NCI-H1092 (cell line): ENCODE results near the gene PRXL2A.

Experiments
- DNase-seq: peaks from one replicate; lab custom pipeline; 2025; lab: John Stamatoyannopoulos, UW

The PRXL2A gene

DNA sequence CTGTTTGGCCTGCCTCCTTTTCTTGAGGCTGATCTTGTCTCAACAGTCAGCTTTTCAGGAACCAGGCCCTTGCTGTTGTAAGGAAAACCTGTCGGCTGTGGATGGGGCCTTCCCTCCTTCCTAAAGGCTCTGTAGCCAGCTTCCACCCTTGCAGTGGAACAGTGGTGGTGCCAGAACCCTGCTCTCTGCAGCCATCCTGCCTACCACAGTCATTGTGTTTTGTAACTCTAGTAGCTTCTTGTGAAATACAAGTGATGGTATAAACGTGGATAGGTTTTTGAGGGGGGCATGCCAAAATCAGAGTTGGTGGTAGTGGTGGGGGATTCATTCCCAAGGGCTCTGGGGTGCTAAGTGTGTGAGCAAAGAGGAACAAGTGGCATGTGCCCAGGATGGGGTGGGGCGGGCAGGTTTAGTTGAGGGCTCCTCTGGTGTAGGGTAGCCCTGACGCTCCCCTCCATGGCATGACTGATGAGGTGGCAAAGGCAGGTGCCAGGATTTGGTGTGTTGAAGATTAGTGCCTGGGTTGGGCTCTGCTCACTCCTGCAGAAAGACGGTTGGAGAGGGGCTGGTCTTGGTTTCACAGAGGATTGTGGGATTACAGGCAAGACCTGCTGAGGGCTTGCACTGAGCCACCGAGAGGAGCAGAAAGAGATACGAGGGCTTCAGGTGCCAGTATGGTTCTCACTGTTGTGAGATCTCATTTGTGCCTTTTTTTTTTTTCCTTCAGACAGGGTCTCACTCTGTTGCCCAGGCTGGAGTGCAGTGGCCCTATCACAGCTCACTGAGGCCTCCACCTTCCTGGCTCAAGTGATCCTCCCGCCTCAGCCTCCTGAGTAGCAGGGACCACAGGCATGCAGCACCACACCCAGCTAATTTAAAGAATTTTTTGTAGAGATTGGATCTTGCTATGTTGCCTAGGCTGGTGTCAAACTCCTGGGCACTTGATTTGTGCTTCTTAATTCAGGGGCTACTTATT lies 53.1 kb downstream of the PRXL2A start:
- DNase-seq, result no peak

DNA sequence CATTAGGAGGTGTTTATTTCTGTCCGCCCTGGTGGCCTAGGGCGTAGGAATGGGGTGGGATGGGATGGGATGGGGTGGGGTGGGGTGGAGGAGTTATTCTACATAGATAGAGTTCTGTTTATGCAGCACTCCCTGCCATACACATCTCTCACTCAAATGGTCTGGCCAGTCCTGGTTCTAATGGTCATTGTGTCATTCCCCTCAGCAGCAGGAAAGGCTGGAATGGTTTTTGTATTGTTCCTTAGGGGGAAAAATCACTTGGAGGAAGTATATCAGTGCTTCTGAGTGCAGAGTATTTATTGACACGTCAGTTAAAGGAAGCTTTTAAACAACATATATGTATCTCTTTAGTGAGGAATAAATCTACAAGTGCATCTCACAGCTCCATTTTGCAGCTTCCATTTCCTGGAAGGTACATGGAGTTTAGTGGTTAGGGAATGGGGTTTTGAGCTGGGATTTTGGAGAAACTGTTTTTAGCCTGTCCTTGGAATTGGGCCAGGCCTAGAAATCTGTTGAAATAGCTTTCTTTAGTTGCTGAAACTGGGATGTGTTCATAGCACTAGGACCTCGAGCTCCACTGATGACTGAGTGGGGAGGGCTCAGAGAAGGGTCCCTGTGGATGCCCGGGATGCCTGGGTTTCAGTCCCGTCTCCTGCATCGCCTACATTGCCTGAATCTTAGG lies 54.1 kb downstream of the PRXL2A start:
- DNase-seq, result no peak

DNA sequence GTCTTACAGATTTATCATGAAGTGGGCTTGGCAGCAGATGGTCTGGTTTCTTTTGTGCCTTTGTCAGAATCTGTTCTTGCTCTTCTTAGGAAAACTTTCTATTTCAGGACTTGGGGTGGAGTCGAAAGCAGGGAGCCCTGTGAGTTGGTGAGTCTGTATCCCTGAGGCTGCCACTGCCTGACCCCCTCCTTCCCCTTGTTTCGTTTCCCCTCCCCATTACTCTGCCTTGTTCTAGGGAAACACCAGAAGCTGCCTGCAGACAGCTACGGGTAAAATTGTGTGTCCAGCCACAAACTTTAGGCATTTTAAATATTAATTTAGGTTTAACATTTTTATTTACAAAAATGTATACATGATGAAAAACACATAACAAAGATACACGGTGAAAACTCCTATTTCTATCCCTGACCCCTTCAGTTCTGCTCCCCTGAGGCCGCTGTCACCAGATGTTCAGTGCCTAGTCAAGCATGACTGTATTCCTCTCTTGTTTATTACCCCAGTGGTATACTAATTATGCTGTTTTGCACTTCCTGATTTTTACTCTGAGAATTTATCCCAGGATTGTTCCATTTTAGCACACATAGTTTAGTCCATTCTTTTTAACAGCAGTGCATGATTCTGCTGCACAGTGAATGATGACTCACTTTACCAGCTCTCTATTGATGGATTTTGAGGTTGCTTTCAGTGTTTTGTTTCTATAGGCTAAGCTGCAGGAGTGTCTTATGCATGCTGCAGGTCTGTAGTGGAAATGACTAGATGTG lies 54.8 kb downstream of the PRXL2A start:
- peak; percentile 3 for DNase-seq

DNA sequence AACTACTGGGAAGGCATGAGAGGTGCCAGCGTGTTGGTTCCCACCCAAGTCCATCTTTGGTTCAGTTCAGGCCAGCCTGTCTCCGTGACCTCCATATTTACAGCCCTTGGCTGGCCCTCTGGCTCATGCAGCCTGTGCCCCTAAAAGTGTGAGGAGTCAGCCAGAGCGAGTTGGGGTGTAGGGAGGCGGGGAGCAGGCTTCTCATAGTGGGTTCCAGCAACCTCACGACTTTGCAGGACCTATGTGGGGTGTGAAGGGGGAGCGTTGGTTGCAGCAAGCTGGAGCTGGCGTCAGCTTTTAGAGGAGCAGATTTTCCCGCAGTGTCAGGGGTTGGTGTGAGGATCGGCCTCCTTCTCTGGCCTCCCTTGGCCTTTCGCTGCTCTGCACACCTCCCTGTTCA lies 55.5 kb downstream of the PRXL2A start:
- no peak for DNase-seq

DNA sequence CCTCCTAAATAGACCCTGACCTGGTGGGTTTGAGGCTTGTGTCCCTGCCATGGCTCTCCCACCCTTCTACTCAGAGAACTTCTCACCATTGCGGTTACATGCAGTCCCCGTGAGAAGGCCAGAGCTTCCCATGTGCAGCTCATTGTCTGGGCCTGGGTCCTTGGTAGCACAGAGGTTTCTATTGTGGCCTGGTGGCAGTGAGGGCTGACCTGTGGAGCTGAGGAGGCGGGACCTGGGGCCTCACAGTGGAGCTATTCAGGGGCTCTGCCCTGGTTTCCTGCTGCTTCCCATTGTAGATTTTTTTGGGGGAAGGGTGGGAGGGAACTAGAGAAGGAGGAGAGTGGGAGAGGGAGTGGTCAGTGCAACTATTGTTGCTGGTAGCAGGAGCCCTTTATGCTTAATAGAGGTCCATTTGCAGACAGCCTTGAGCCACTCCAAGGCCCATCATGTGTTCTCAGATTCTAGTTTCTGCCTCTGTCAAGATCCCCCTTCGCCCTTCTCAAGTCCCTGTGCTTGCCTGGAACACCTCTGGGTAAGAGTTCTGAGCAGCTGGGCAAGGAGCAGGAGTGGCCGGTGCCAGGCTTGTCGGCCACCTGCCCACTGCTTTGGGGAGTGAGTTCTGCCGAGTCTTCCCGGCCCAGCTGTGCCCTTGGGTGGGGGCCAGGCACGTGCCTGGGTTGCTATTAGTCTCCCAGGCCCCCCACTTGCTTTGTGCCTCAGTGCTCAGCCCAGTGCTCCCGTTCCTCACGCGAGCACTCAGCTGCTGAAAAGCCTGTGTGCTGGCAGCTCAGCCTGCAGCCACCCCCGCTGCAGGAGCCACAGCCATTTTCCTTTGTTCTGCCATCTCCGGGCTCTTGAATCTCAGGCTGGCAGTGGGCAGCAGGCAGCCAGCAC lies 56.5 kb downstream of the PRXL2A start:
- DNase-seq, result peak; percentile 31

DNA sequence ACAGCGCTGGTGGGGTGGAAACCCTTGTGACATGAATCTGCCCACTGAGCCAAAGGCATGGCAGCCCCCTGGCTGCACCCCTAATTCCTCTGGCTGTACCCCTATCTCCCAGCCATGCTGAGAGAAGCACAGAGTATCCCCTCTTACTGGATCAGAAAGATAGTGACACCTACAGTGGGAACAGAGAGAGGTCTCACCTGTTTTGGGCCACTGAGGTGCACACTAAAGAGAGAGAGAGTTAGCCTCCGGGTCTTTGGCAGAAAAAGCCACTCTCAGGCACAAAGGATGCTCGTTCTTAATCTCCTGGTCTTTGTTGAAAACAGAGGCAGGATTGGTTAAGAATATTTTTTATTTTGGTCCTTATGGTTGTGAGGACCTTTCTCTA lies 57.1 kb downstream of the PRXL2A start:
- no peak for DNase-seq

DNA sequence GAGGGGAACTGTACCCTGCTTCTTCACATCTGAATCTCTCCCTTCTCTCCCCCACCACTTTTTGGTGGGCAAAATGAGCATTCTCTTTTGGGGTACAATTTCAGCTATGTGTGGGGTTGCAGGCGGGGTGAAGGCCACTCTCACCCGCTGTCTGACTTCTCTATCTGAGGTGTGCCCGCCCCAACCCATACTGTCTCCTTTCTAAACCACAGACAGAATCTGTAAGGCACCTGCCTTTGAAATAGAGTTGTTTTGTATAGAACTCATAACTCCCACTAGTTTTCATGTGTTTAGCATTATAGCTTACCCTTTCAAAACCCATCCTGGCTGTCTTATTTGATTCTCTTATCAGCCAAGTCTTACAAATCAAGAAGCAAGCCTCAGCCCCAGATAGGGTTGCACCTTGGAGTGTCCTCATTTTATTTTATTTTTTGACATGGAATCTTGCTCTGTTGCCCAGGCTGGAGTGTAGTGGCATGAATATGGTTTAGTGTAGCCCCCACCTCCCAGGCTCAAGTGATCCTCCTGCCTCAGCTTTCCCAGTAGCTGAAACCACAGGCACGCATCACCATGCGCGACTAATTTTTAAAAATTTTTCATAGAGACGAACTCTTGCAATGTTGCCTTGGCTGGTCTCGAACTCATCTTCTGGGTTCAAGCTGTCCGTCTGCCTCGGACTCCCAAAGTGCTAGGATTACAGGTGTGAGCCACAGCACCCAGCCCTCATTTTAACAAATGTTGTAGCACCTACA lies 57.7 kb downstream of the PRXL2A start:
- no peak for DNase-seq

DNA sequence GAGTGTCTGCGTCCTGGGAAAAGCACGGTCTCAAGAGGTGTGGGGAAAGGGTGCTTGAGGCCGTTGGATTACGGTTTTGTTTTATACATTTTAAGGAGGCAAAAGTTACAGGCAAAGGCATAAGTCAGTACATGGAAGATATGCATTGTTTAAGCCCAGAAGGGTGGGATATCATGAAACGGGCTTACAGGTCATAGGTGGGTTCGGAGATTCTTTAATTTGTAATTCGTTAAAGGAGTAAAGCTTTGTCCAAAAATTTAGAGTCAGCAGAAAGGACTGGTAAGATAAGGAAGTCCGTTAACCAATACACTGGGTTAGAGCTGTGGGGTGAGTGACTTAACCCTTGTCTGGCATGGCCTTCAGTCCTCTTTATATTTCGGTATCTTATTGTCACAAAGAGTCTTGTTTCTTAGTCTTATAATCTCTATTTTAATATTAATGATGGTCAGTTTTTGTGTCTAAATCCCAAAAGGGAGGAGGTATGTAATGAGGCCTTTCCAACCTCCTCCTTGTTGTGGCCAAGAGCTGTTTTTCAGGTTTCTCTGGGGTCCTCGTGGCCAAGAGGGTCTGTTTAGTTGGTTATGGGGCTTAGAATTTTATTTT lies 58.5 kb downstream of the PRXL2A start:
- no peak for DNase-seq

DNA sequence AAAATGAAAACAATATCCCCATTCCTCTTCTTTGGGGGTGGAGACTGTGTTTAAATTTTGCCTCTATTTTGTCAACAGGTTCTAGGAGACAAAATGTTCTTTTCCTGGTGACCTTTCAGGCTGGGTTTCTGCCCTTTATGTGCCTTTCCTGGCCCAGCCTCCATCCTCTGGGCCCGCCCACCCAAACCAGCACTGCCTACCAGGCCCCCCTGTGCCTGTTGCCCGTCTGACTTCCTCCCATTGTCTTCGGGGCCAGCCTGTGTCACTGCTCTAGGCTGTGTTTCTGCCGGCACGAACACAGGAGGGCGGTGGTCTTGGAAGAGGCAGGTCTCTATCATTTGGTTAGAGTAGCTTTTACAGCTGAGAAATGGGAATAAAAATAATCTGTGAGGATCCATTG lies 59.7 kb downstream of the PRXL2A start:
- DNase-seq, result no peak

DNA sequence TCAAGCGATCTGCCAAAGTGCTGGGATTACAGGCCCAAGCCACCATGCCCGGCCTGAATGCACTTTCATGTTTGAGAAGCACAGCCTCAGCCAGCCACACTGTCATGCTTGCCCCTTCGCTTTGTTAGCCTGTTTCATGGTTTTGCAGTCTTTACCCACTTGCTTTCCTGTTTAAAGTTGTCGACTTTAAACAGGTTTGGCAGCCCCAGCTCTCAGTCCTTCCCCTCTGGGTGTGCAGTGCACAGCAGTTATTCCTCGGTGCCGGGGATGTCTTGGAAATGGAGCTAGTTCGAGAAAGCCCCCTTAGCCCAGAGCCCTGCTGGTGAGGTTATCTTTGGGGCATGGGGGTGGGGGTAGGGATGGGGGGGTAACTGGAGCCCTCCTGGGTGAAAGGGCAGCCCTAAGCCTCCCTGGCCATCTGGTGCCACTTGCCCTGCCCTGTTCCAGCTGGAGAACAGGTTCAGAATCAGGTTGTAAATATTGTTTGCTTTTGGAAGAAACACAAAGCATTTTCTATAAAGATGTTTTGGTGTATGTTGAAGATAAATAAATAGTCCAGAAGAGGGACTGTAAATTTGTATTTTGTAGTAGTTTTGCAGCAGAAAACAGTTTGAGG lies 60.6 kb downstream of the PRXL2A start:
- DNase-seq, result no peak

DNA sequence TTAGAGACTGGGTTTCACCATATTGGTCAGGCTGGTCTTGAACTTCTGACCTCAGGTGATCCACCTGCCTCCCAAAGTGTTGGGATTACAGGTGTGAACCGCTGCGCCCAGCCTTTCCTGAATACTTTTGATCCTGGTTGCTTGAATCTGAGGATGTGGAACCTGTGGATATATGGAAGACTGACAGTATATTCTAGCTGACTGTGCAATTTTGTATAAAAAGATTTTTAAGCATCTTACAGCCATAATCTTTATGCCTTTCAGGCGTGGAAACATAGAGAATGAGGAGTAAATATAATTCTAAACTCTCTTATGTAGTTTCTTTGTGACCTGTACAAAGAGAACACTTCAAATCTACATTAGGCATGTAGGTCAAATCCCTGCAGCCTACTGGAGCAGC lies 61.9 kb downstream of the PRXL2A start:
- no peak for DNase-seq

DNA sequence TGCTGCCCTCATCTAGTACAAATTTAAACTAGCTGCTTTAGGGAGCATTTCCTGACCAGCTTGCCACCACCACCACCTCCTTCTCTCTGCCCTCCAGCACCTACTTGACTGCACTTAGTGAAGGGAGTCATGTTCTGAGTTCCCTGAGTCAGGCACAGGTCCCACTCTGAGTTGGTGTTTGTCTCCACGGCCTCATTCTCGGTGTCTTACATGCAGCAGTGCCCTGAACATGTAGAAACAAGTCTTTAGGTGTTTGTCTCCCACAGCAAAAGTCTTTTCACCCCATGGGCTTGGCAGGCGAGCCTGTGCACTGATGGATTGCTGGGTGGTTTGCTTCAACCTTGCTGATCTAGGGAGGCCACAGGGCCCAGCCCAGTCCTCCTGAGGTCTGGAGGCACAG lies 62.6 kb downstream of the PRXL2A start:
- DNase-seq, result no peak

DNA sequence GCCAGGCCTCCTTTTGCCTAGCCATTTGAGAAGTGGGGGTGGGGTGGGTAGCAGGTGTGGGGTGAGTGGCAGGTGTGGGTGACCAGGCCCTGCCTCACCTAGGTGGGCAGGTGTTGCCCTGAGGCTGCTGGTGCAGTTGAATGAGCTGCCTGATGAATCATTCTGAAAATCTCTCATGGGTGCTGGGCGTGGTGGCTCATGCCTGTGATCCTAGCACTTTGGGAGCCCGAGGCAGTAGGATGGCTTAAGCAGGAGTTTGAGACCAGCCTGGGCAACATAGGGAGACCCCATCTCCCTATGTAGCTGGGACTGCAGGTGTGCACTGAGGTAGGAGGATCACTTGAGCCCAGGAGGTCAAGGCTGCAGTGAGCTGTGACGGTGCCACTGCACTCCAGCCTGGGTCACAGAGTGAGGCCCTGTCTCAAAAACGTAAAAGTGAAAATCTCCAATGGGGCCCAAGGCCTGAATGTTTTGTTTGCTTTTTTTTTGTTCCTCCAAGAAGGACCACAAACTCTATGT lies 63.4 kb downstream of the PRXL2A start:
- DNase-seq, result no peak

DNA sequence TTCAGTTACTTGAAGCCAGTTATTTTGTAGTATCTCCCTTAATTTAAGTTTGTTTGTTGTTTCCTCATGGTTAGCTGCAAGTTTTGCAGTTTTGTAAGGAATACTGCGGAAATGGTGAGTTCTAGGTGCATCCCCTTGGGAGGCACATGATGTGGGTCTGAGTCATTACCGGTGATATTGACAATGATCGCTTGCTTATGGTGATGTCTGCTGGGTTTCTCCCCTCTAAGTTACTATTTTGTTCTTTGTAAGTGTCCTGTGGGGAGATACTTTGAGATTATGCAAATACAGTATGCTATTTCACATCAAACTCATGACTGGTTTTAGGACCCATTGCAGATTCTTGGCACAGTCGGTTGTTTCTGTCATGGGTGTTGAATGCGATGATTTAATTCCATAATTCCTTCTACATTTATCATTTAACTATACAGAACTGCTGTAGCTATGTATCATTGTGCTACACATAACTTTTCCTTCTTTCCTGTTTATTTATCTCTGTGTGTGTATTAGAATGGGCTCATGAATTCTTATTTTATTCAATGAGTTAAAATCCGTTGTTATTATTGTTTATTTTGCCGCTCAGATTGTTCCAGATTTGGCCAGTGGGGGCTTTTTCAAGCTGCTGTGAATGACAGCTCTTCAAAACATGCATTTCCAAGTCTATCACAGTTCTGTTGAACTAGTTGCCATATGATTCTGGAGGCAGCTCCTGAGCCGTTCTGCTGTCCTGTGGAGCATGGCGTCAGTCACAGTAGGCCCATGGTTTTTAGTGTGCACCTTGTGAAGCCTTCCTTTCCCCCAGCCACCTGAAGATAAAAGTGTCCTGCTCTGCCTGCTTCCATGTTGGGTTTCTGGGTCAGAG lies 64.1 kb downstream of the PRXL2A start:
- DNase-seq, result no peak

DNA sequence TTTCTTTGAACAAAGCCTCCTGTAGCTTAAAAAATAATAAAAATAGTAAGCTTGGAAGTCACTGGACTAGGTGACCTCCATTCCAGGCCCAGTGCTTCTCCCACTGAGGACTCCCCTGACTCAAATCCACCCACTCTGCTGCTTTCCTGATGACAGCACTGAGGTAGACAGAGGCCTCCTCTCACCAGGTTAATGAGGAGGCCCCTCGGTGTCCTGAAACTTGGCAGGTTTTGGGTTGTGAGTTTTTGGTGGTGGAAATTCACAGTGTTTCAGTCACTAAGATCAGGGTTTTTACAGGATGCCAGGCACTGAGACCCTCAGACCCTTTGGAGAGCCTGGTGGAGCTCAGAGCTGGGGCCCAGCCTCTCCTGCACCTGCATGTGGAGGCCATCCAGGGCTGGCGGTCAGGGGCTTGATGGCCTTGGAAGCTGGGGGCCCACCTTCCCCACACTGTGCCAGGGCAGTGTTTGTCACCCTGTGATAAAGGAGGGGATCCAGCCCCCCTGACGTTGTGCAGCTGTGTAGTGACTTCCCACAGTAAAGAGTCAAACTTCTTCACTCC lies 64.8 kb downstream of the PRXL2A start:
- DNase-seq, result no peak

DNA sequence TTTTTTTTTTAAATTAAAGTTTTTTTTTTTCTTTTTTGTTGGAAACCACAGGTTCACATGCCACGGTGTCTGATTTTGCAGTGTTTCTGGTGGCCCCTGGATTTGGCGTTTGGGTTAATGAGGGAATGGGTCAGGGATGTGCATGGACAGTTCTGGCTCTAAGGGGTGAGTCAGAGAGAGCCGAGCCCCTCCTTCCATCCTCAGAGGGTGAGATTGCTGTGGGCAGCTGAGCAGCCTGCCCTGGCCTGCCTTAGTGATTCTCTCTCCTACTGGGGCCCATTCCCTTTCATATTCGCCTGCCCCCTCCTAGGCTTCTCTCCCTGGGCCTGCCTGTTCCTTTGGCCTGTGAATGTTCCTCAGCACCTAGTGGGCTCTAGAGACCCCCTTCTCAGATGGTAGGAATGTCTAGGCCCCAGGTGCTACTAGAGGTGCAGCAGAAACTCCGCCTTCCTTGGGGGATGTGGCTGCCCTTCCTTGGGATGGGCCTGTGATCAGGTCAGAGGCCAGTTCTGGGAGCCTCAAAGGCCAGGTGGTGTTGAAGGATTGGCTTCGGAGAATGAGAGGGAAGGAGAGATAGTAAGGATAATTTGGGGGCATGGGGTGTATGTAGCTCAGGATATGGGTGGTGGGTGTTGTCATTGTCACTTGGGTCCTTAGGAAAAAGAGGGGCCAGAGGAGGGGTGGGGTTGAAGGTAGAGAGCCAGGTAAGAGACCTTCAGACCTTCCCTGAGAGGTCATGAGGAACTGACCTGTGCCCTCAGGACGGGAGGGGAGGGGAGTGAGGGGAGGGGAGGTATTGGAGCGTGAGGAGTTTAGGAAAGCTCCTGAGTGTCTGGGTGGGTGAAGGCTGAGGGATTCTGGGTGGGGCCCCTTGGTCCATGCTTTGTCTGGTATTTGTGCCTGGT lies 65.6 kb downstream of the PRXL2A start:
- no peak for DNase-seq

DNA sequence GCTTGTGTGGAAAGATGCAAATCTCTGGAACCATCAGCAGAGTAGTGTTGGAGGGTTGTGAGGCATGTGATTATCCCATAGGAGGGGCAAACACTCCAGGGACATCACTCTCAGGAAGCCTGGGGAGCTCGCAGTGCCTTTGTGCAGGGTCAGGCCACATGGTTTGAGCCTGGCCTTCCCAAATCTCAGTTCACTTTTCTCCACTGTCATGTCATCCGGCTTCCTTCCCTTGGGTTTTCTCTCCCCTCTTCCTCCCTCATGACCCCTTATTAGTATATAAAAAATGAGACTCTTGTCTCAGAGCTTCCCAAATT lies 66.2 kb downstream of the PRXL2A start:
- no peak for DNase-seq

DNA sequence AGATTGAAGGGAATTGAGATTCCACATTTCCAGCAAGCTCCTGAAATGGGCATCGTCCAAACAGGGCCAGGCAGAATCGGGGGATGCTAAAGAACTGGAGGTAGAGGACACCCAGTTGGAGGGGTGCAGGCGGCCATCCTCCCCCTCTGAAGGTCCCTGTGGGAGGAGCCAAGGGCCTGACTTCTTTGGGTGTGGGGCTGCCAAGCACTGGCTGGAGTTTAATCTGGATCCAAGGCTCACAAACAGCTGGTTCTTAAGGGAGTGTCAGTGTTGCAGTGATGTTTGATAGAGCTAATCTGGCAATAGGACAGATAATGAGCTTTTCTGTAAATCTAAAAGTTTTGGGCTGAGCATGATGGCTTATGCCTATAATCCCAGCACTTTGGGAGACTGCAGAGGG lies 66.6 kb downstream of the PRXL2A start:
- no peak for DNase-seq
